Tibial artery (tissue), 4 donors: Measurements from ENCODE around the gene TMEM247.

Experiments used
- DNase-seq, 2 donors: peaks; one replicate each; pipeline ENCODE4 v3.0.0-alpha.2; 2019
- H3K27ac ChIP-seq, 2 donors: fragments of 200-600 bp; sonication (generic) in 1 of 2; 1 replicate in 1 of 2; 2 replicates in 1 of 2; pipeline ENCODE4 v1.5.1; 2018 to 2019; ENCODE audit warnings: mild to moderate bottlenecking in 1 of 2
- H3K27me3 ChIP-seq, 2 donors: fragments of 200-600 bp; sonication (generic) in 1 of 2; one replicate each; pipeline versions ENCODE4 v1.5.1 to v1.6.0; 2016 to 2019
- H3K36me3 ChIP-seq, 3 donors: fragments of 200-600 bp; sonication (generic) in 2 of 3; one replicate each; pipeline ENCODE4 v1.5.1; 2016 to 2019; ENCODE audit warnings: mild to moderate bottlenecking in 2 of 3
- H3K4me1 ChIP-seq, 4 donors: fragments of 200-600 bp; sonication (generic) in 2 of 4; 1 replicate in 3 of 4; 2 replicates in 1 of 4; pipeline ENCODE4 v1.5.1; 2016 to 2019
- H3K4me3 ChIP-seq, 2 donors: fragments of 200-600 bp; sonication (generic) in 1 of 2; 1 replicate in 1 of 2; 2 replicates in 1 of 2; pipeline ENCODE4 v1.5.1; 2018 to 2019; ENCODE audit warnings: mild to moderate bottlenecking in 2 of 2
- H3K9me3 ChIP-seq, 3 donors: fragments of 200-600 bp; sonication (generic) in 1 of 3; one replicate each; pipeline ENCODE4 v1.5.1; 2016 to 2019
- intact Hi-C: fragments of 100-400 bp; cut with DNase I; formaldehyde crosslinking; loops from one replicate; pipeline ENCODE4 v1.15.0; 2023; ENCODE audit warnings: low total_unique reads
- TF ChIP-seq, protein P1 (sequence below), 2 experiments: fragments of 200-600 bp in 1 of 2; fragments of 450-650 bp in 1 of 2; IDR thresholded peaks; one replicate each; pipeline ENCODE4 v1.5.1; 2017 to 2019; ENCODE audit warnings: antibody characterized with exemption in 2 of 2, mild to moderate bottlenecking in 1 of 2, moderate library complexity in 1 of 2

The TMEM247 gene

DNA sequence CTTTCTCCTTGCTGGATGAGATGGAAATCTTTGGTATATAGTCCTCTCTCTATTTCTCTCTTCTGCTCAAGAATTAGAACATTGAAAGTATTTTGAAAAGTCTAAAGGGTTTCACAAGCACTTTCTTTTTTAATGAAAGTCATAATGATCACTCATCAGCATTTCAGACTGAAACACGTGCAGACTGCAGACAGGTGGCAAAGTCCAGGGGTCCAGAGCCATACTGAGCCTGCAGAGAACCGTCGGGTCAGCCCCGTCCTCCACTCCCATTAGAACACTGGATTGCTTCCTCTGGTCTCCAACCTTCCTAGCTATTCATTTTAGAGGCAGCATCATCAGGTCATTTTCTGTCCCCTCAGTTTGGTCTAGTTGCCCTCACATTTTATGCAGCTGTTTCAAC, 3.1 kb downstream of the TMEM247 start:
- no peaks in the 10 kb centered on the region for H3K9me3 ChIP-seq
- H3K36me3 ChIP-seq = no peaks in the 10 kb centered on the region
- intact Hi-C loops = no loop called here
- no peak overlapping the region for H3K4me3 ChIP-seq
- TF ChIP-seq, protein P1, sequence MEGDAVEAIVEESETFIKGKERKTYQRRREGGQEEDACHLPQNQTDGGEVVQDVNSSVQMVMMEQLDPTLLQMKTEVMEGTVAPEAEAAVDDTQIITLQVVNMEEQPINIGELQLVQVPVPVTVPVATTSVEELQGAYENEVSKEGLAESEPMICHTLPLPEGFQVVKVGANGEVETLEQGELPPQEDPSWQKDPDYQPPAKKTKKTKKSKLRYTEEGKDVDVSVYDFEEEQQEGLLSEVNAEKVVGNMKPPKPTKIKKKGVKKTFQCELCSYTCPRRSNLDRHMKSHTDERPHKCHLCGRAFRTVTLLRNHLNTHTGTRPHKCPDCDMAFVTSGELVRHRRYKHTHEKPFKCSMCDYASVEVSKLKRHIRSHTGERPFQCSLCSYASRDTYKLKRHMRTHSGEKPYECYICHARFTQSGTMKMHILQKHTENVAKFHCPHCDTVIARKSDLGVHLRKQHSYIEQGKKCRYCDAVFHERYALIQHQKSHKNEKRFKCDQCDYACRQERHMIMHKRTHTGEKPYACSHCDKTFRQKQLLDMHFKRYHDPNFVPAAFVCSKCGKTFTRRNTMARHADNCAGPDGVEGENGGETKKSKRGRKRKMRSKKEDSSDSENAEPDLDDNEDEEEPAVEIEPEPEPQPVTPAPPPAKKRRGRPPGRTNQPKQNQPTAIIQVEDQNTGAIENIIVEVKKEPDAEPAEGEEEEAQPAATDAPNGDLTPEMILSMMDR (IDR thresholded peaks at IDR 0.05) = no peak
- DNase-seq = no peak
- peaks cover 0 to 5% of the 10 kb centered on the region in 2 donors for H3K27me3 ChIP-seq
- H3K4me1 ChIP-seq = peaks cover 0 to 1% (median 1%) of the 10 kb centered on the region in 4 donors
- no peak overlapping the region for H3K27ac ChIP-seq

DNA sequence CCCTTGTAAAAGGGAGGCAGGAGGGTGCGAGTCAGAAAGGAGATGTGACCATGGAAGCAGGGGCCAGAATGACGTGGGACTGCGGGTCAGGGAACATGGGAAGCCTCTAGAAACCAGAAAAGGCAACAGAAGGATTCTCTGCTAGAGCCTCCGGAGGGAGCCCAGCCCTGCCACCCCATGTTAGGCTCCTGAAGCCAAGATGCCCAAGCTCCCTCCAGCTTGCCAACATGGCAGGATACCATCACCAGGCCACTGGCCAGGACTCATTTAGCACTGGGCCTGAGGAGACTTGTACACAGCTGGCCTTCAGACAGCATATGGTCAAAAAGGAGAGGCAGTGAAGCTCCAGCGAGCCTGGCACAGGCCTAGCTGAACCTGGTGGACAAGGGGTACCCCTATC, 5.6 kb downstream of the TMEM247 start:
- TF ChIP-seq, protein P1 (IDR thresholded peaks at IDR 0.05) = no peak
- intact Hi-C loops = no loop called here
- Histone ChIP-seq H3K27ac (no peak overlapping the region), H3K4me1 (peaks cover 0 to 23% (median 14%) of the 10 kb centered on the region in 4 donors), H3K4me3 (no peak overlapping the region), H3K27me3 (no peaks in the 10 kb centered on the region), H3K36me3 (no peaks in the 10 kb centered on the region), H3K9me3 (no peaks in the 10 kb centered on the region)
- DNase-seq = no peak

DNA sequence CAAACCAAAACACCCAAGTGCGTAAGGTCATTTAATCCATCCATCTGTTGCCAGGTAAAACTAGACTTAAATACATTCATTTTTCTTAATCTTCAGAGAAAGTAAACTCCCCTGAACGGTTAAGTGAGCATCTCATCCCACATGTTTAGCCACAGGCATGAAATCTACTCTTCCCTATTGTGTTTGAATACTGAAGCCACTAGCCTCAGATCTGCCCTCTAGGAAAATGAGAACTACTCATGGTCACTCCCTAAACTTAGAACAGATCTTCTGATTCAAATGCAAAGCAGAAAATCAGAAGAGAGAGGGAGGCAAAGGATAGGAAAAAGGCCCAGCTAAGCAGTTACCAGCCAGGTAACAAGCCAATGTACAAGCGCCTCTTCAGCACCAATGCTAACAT, 7.1 kb downstream of the TMEM247 start:
- TF ChIP-seq, protein P1 (IDR thresholded peaks at IDR 0.05) = no peak
- Histone ChIP-seq H3K4me3 (no peak overlapping the region), H3K27me3 (no peaks in the 10 kb centered on the region), H3K9me3 (no peaks in the 10 kb centered on the region), H3K36me3 (no peaks in the 10 kb centered on the region), H3K27ac (no peak overlapping the region), H3K4me1 (peaks cover 3 to 36% (median 28%) of the 10 kb centered on the region in 4 donors)
- no peak for DNase-seq
- intact Hi-C loops = no loop called here

- peak; percentile 72 to 87 for DNase-seq
- H3K4me3 ChIP-seq = no peak overlapping the region
- intact Hi-C loops = no loop called here
- no peaks in the 10 kb centered on the region for H3K36me3 ChIP-seq
- peaks cover 3 to 36% (median 28%) of the 10 kb centered on the region in 4 donors for H3K4me1 ChIP-seq
- TF ChIP-seq, protein P1 (IDR thresholded peaks at IDR 0.05) = no peak
- H3K27me3 ChIP-seq = no peaks in the 10 kb centered on the region
- H3K9me3 ChIP-seq = no peaks in the 10 kb centered on the region
- H3K27ac ChIP-seq = peak overlapping the region; percentile 18 to 54
Observed at GRCh38 chr2:46487667-46488335, 8.4 kb downstream of the TMEM247 start.

GRCh38 chr2:46488389-46488788, 9.0 kb downstream of the TMEM247 start:
- TF ChIP-seq, protein P1 (IDR thresholded peaks at IDR 0.05) = no peak
- Histone ChIP-seq H3K4me1 (peaks cover 3 to 36% (median 28%) of the 10 kb centered on the region in 4 donors), H3K27ac (peak overlapping the region; percentile 18 to 54), H3K4me3 (no peak overlapping the region), H3K27me3 (no peaks in the 10 kb centered on the region), H3K36me3 (no peaks in the 10 kb centered on the region), H3K9me3 (no peaks in the 10 kb centered on the region)
- intact Hi-C loops = no loop called here
- DNase-seq = no peak
